Stimulated activated CD8-positive, alpha-beta memory T cell treated with anti-CD3 and anti-CD28 coated beads, Interleukin-15, amount 100 ng/mL, for 1 hour (primary cell): ENCODE measurements around the gene HOXC12.

ENCODE experiments used
- DNase-seq: peaks from one replicate; pipeline ENCODE4 v3.0.0-alpha.2; 2020; ENCODE audit warnings: low read depth

The HOXC12 gene

GRCh38 chr12:53972722-53973235, 18.1 kb downstream of the HOXC12 start, which contains the start of gene HOXC11:
TSS of gene HOXC11 (plus strand) at chr12:53973126. CDS start at chr12:53973242, 116 bp downstream.
- DNase-seq: no peak

- DNase-seq: no peak
Measured at GRCh38 chr12:53973236-53974042, 18.7 kb downstream of the HOXC12 start.

DNA sequence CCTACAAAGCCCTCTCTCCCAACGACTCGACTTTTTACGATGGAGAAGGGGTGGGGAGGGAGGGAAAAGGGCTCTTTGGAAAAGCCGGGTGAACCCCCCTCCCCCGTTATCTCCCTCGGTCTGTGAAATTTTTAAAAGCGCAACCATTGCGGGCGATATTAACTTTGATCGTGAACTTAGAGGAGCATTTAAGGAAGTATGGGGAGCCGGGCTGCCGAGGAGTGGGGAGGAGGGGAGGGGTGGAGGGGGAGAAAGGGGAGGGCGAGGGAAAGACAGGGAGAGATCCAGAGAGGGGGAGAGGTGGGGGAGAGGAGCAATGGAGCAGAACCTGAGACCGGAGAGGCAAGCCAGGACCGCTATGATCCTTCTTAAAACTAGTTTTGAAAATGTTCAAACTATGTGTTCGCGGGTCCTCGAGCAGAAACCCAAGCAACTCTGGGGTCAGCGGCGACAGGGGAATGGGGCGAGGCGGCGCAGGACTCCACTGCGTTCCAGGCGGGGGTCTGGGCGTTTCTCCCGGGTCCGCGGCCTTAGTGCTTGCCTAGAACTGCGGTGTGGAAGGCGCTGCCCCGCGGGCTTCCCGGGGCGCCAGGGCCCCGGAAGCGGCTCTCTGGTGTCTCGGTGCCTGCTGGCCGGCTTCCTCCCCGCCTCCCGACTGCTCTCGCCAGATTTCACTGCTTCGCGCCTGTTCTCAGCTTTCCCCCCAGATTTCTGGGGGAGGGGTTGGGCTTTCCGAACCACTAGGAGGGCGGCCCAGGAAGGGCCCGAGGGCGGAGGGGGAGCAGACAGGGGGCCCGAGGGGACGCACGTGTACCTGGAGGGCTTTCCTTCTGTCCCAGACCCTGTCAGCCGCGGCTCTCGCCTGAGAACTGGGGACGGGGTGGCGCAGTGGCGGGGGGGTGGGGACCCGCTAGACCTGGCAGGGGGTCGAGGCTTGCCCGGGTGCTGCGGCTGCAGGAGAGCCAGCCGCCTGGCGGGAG, 19.7 kb downstream of the HOXC12 start, which contains the start of gene HOTAIR:
Gene HOTAIR (minus strand): TSS at position 871 of the 980 bp plus-strand sequence.
- no peak for DNase-seq

DNA sequence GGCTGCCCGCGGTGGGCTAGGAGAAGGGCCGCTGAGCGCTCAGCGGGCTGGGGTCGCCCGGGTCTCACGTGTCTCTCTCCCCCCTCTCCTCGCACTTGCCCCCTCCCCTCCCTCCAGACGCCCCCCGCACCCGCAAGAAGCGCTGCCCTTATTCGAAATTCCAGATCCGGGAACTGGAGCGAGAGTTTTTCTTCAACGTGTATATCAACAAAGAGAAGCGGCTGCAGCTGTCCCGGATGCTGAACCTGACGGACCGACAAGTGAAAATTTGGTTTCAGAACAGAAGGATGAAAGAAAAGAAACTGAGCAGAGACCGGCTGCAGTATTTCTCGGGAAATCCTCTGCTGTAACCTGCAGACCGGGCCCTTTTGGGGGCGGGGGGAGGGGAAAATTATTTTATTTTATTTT, 20.4 kb downstream of the HOXC12 start:
- no peak for DNase-seq

DNA sequence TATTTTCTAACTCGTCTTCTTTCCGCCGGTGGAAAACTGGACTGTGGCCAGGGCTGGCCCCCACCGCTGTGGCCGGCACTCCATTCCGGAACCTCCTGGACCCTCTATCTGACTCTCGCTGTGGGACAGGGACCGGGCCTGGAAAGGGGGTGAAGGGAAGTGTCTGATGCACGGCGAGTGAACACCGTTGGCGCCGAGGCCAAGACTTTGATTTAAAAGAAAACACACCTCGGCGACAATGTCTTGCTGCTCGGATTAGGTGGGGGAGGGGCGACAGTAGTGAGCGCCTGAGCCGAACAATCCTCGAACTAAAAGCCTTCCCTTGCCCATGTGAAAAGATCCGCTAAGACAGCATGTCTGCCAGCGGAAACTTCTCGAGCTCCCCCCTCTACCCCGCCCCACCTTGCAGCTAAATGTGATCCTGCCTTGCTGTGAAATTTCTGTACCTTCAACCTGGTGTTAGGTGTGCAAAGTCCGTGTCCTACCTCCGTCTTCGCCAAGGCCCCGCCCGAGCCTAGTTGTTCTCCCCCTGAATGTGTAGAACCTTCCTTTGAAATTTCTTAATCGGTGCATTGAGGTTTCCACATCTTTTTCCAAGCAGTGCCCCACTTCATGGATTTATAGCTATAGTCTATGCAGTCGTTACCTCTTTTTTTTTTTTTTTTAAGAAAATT, 20.9 kb downstream of the HOXC12 start:
- no peak for DNase-seq

DNA sequence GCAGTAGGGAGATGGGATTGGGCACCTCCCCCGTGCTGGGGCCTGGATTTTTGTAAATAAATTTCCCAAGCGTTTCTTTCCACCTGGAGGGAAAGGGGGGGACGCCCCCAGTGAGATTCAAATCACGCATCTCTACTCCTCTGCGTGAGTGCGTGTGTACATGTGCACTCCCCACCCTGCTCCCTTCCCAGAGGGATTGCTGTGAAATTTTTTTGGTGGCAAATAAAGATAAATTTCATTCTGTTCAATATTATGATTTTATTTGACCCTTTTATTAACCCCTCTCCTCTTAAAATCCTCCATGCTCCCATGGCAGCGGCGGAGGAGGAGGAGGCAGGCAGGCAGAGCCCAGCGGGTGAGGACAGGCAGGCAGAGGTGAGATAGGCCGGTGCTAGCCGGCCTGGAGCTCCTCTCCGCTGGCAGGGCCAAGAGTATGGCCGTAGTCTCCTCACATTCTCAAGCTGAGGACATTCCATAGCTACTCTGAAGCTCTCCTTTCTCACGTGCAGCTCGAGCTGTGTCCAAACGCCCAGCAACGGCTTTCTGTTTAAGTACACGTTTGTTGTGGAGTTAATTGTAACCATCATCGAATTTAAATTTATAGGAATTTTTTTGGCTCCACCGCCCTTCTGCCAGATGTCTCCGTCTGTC, 21.6 kb downstream of the HOXC12 start:
- DNase-seq: no peak

GRCh38 chr12:53976823-53977595, 22.3 kb downstream of the HOXC12 start:
- DNase-seq: no peak

GRCh38 chr12:53977596-53978445, 23.1 kb downstream of the HOXC12 start:
- DNase-seq: no peak

- no peak for DNase-seq
Measured at GRCh38 chr12:53978477-53979356, 24.0 kb downstream of the HOXC12 start.

GRCh38 chr12:53980104-53980801, 25.6 kb downstream of the HOXC12 start:
- no peak for DNase-seq

GRCh38 chr12:53980802-53981496, 26.2 kb downstream of the HOXC12 start:
- DNase-seq: no peak

GRCh38 chr12:53981634-53982565, 27.2 kb downstream of the HOXC12 start:
- DNase-seq: no peak

DNA sequence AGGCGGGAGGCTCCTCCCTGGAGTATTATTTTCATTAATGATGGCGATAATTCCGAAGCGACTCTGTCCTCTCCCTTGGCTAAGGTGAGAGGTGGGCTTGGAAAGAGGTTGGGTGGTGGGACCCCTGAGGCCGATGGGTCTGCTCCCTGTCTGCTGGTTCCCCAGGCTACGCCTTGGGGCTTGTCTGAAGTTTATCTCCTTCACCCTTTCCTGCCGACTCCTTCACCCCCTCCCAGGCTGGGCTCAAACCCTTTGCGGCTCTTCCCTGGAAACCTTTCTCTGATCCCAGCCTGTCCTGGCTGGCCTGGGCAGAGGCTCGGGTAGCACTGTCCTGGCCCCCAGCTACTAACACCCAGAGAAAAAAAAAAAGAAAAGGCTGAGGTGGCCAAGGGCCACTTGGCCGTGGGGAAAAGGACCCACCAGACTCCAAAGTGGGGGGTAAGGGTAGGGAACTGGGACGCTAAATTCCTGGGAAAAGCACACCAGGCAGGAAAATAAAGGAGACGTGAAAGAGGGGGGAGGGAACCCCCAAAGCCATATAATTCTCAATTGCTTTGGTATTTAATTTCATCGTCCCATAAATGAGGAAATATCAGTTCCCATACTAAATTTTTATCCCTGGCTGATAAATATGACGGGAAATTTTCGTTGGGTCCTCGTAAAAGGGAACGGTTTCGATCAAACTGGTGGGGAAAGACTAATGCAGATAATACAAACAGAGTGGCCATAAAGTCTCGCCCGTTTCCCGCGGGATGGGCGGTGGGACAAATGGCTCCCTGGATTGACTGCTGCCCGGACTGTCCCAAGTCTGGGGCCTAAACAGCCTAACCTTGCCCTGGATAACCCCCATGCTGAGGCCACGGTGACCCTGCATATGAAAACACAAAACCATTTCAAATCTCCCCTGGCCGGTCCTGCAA, 28.2 kb downstream of the HOXC12 start:
- DNase-seq: no peak

GRCh38 chr12:53983568-53983949, 28.9 kb downstream of the HOXC12 start:
- DNase-seq: no peak

- no peak for DNase-seq
Measured at GRCh38 chr12:53983950-53984572, 29.4 kb downstream of the HOXC12 start.
